BE2C (cell line): ENCODE results near the gene APBA1.

Experiments
- DNase-seq: peaks from one replicate; pipeline ENCODE4 v3.0.0-alpha.2; 2020
- H3K27me3 ChIP-seq: fragments of 250-450 bp; sonication (Bioruptor Pico); 2 replicates; pipeline ENCODE4 v1.5.1; 2020; ENCODE audit warnings: mild to moderate bottlenecking
- H3K36me3 ChIP-seq: fragments of 250-450 bp; sonication (Bioruptor Pico); 2 replicates; pipeline ENCODE4 v1.5.1; 2020; ENCODE audit warnings: mild to moderate bottlenecking
- H3K4me1 ChIP-seq: fragments of 250-450 bp; sonication (Bioruptor Pico); 2 replicates; pipeline ENCODE4 v1.5.1; 2020
- H3K4me3 ChIP-seq: 2 replicates; pipeline ENCODE4 v1.5.1; 2011; ENCODE audit warnings: low read depth, low read length
- H3K9me3 ChIP-seq: fragments of 250-450 bp; sonication (Bioruptor Pico); 2 replicates; pipeline ENCODE4 v1.5.1; 2020
- CTCF ChIP-seq: IDR thresholded peaks from 2 replicates; pipeline ENCODE4 v1.5.1; 2012; ENCODE audit warnings: mild to moderate bottlenecking, low read depth, low read length

The APBA1 gene

GRCh38 chr9:69502671-69503301 lies 169.4 kb downstream of the APBA1 start:
- Histone ChIP-seq H3K36me3 (no peaks in the 10 kb centered on the region), H3K4me3 (no peak overlapping the region), H3K9me3 (no peaks in the 10 kb centered on the region; the same call in 1 of the 2 replicates), H3K27me3 (no peaks in the 10 kb centered on the region), H3K4me1 (peaks cover 21% of the 10 kb centered on the region)
- no peak for TF ChIP-seq CTCF
- DNase-seq = no peak

- Histone ChIP-seq H3K4me1 (peaks cover 21% of the 10 kb centered on the region), H3K27me3 (no peaks in the 10 kb centered on the region), H3K36me3 (no peaks in the 10 kb centered on the region), H3K4me3 (no peak overlapping the region), H3K9me3 (no peaks in the 10 kb centered on the region; the same call in 1 of the 2 replicates)
- no peak for TF ChIP-seq CTCF
- DNase-seq = no peak
These were observed 171.3 kb downstream of the APBA1 start for GRCh38 chr9:69500896-69501295.

- Histone ChIP-seq H3K27me3 (no peaks in the 10 kb centered on the region), H3K4me3 (no peak overlapping the region), H3K36me3 (no peaks in the 10 kb centered on the region), H3K4me1 (peaks cover 21% of the 10 kb centered on the region), H3K9me3 (no peaks in the 10 kb centered on the region; the same call in 1 of the 2 replicates)
- no peak for DNase-seq
- no peak for TF ChIP-seq CTCF
These were observed 172.2 kb downstream of the APBA1 start for GRCh38 chr9:69499959-69500358.

- Histone ChIP-seq H3K9me3 (no peaks in the 10 kb centered on the region), H3K27me3 (no peaks in the 10 kb centered on the region), H3K4me1 (peaks cover 21% of the 10 kb centered on the region), H3K36me3 (no peaks in the 10 kb centered on the region), H3K4me3 (no peak overlapping the region)
- DNase-seq = no peak
- TF ChIP-seq CTCF = no peak
These were observed 172.8 kb downstream of the APBA1 start for GRCh38 chr9:69499407-69499806.

GRCh38 chr9:69498470-69498869 lies 173.7 kb downstream of the APBA1 start:
- no peak for DNase-seq
- Histone ChIP-seq H3K36me3 (no peaks in the 10 kb centered on the region), H3K27me3 (no peaks in the 10 kb centered on the region), H3K4me1 (peaks cover 21% of the 10 kb centered on the region), H3K4me3 (no peak overlapping the region), H3K9me3 (no peaks in the 10 kb centered on the region)
- no peak for TF ChIP-seq CTCF

- Histone ChIP-seq H3K36me3 (no peaks in the 10 kb centered on the region), H3K4me1 (peaks cover 21% of the 10 kb centered on the region), H3K4me3 (no peak overlapping the region), H3K27me3 (no peaks in the 10 kb centered on the region), H3K9me3 (no peaks in the 10 kb centered on the region)
- no peak for DNase-seq
- TF ChIP-seq CTCF = no peak
These were observed 174.4 kb downstream of the APBA1 start for GRCh38 chr9:69497816-69498215.
